ENCODE measurements around the gene ARHGEF16. TPM values are rescaled to one million over a fixed set of nuclear protein-coding genes. Genes with fewer than 3 reads are reported as not detected.
A peak's percentile ranks its signal among the peaks of the same experiment; 100 is the strongest.

ARHGEF16 gene
- total RNA-seq, 4 donors from 2014 or later: 0.42 to 0.98 (median 0.69) TPM

DNA sequence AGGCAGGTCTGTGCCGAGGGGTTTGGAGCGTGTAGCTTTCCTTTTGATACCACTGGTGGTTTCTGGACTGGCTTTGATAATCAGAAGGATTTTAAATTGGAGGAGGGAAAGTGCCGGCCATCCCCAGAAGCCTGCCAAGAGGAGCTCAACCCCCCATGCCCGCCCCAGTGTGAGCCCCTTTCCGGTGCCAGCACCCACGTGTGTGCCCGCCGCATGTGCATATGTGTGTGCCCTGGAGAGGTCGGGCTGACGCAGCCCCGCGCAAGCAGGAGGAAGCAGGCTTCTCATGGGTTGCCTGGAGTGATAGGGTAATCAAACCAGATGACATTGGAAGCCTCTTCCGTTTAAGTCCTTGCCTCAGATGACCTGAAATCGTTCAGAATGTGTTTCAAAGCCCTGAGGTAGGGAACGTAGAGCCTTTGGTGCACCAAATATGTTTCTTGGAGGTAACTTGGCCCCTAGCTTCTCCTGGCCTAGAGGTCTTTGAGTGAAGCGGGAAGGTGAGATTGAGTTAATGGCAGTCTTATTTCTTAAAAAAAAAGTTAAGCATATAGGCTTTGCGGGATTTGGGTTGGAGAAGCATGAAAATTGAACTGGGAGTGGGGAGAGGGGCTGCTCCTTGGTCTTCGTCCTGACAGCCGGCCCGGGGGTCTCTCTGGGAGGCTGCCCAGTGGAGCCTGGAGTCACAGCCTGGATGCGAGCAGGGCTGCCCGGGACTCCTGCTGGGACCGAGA lies 34.1 kb upstream of the ARHGEF16 start:
- Histone ChIP-seq H3K36me3 (peaks cover 0 to 17% (median 0%) of the 10 kb centered on the region in 4 donors), H3K27ac (replicated peaks in 1 of 4) (no peak overlapping the region), H3K4me3 (no peak overlapping the region), H3K27me3 (peaks cover 0 to 86% (median 3%) of the 10 kb centered on the region in 4 donors), H3K4me1 (peaks cover 20 to 36% (median 31%) of the 10 kb centered on the region in 4 donors), H3K9me3 (peaks cover 0 to 22% (median 10%) of the 10 kb centered on the region in 4 donors)
- WGBS: 88% methylated on average over 21 of the region's 23 CpGs
- intact Hi-C loops (cut with DNase I): loop anchor here (5.0 to 10.0 kb wide), 4 partner anchors 353 to 1003 kb away; partner anchors contain the start of gene PRDM16
- TF ChIP-seq POLR2A (IDR thresholded peaks at IDR 0.05; ENCODE audit: low read depth): no peak
- TF ChIP-seq POLR2AphosphoS5 (IDR thresholded peaks at IDR 0.05): no peak
- no peak for TF ChIP-seq EP300 (IDR thresholded peaks at IDR 0.05)
- no peak for TF ChIP-seq CTCF (IDR thresholded peaks at IDR 0.05)
- DNase-seq (ENCODE audit: extremely low spot score): no peak

GRCh38 chr1:3422638-3423037 lies 31.8 kb upstream of the ARHGEF16 start:
- intact Hi-C loops (cut with DNase I): loop anchor here (5.0 to 10.0 kb wide), 4 partner anchors 355 to 1005 kb away; partner anchors contain the start of gene PRDM16
- H3K9me3 ChIP-seq: peaks cover 0 to 8% (median 2%) of the 10 kb centered on the region in 4 donors
- no peak overlapping the region for H3K4me3 ChIP-seq
- DNase-seq (ENCODE audit: extremely low spot score): no peak
- H3K36me3 ChIP-seq: peaks cover 0 to 28% (median 5%) of the 10 kb centered on the region in 4 donors
- peak overlapping the region in 3 of 4 donors; percentile 28 to 45 (median 31) for H3K27ac ChIP-seq (replicated peaks in 1 of 4)
- TF ChIP-seq POLR2AphosphoS5 (IDR thresholded peaks at IDR 0.05) (no peak), CTCF (IDR thresholded peaks at IDR 0.05) (no peak), POLR2A (IDR thresholded peaks at IDR 0.05; ENCODE audit: low read depth) (no peak), EP300 (IDR thresholded peaks at IDR 0.05) (no peak)
- H3K27me3 ChIP-seq: peaks cover 0 to 68% (median 3%) of the 10 kb centered on the region in 4 donors
- peaks cover 13 to 33% (median 27%) of the 10 kb centered on the region in 4 donors for H3K4me1 ChIP-seq
- 91% methylated on average over 5 of the region's 14 CpGs for WGBS

- peaks cover 0 to 26% (median 5%) of the 10 kb centered on the region in 4 donors for H3K36me3 ChIP-seq
- DNase-seq (ENCODE audit: extremely low spot score): no peak
- H3K9me3 ChIP-seq: peaks cover 0 to 8% (median 0%) of the 10 kb centered on the region in 4 donors
- peaks cover 0 to 61% (median under 1%) of the 10 kb centered on the region in 4 donors for H3K27me3 ChIP-seq
- no peak for TF ChIP-seq CTCF (IDR thresholded peaks at IDR 0.05)
- TF ChIP-seq POLR2AphosphoS5 (IDR thresholded peaks at IDR 0.05): peak in 1 of 2 donors; percentile 25
- no peak overlapping the region for H3K4me3 ChIP-seq
- 62% methylated on average over 7 of the region's 23 CpGs for WGBS
- peaks cover 13 to 33% (median 27%) of the 10 kb centered on the region in 4 donors for H3K4me1 ChIP-seq
- H3K27ac ChIP-seq (replicated peaks in 1 of 4): peak overlapping the region in 3 of 4 donors; percentile 28 to 45 (median 31)
- intact Hi-C loops (cut with DNase I): loop anchor here (5.0 to 10.0 kb wide), 4 partner anchors 356 to 1006 kb away; partner anchors contain the start of gene PRDM16
These were observed 31.1 kb upstream of the ARHGEF16 start for GRCh38 chr1:3423245-3423829.

- H3K27me3 ChIP-seq: peaks cover 0 to 54% (median 0%) of the 10 kb centered on the region in 4 donors
- WGBS: 76% methylated on average over 14 of the region's 28 CpGs
- intact Hi-C loops (cut with DNase I): loop anchor here (2.0 to 10.0 kb wide), 5 partner anchors 357 to 1007 kb away; partner anchors contain the start of gene PRDM16
- H3K27ac ChIP-seq (replicated peaks in 1 of 4): no peak overlapping the region
- TF ChIP-seq POLR2A (IDR thresholded peaks at IDR 0.05; ENCODE audit: low read depth): no peak
- no peak for TF ChIP-seq POLR2AphosphoS5 (IDR thresholded peaks at IDR 0.05)
- TF ChIP-seq CTCF (IDR thresholded peaks at IDR 0.05): no peak
- TF ChIP-seq EP300 (IDR thresholded peaks at IDR 0.05): no peak
- peaks cover 0 to 19% (median 5%) of the 10 kb centered on the region in 4 donors for H3K36me3 ChIP-seq
- H3K9me3 ChIP-seq: peaks cover 0 to 8% (median 0%) of the 10 kb centered on the region in 4 donors
- no peak for DNase-seq (ENCODE audit: extremely low spot score)
- H3K4me3 ChIP-seq: no peak overlapping the region
- peaks cover 10 to 33% (median 25%) of the 10 kb centered on the region in 4 donors for H3K4me1 ChIP-seq
These were observed 30.4 kb upstream of the ARHGEF16 start for GRCh38 chr1:3423896-3424611.
